Tibial nerve (tissue), 4 donors: ENCODE data around the gene MEIS1. TPM values are rescaled to one million over a fixed set of nuclear protein-coding genes. Genes with fewer than 3 reads are reported as not detected.
A peak's percentile ranks its signal among the peaks of the same experiment; 100 is the strongest.

Experiments
- DNase-seq, 2 donors: peaks; one replicate each; pipeline ENCODE4 v3.0.0-alpha.2; 2019; ENCODE audit warnings: low spot score in 2 of 2
- H3K27ac ChIP-seq, 4 donors: fragments of 200-600 bp; sonication (generic) in 3 of 4; one replicate each; pipeline ENCODE4 v1.5.1; 2017 to 2019; ENCODE audit warnings: mild to moderate bottlenecking in 1 of 4
- H3K27me3 ChIP-seq, 2 donors: fragments of 200-600 bp; sonication (generic) in 1 of 2; one replicate each; pipeline versions ENCODE4 v1.5.1 to v1.6.0; 2017 to 2019
- H3K36me3 ChIP-seq, 3 donors: fragments of 200-600 bp; sonication (generic); one replicate each; pipeline ENCODE4 v1.5.1; 2018 to 2019
- H3K4me1 ChIP-seq, 4 donors: fragments of 200-600 bp; sonication (generic) in 3 of 4; one replicate each; pipeline ENCODE4 v1.5.1; 2017 to 2019
- H3K4me3 ChIP-seq, 4 donors: fragments of 200-600 bp; sonication (generic) in 3 of 4; one replicate each; pipeline ENCODE4 v1.5.1; 2017 to 2019; ENCODE audit warnings: mild to moderate bottlenecking in 1 of 4, moderate library complexity in 1 of 4
- H3K9me3 ChIP-seq, 4 donors: fragments of 200-600 bp; sonication (generic) in 3 of 4; one replicate each; pipeline ENCODE4 v1.5.1; 2017 to 2019
- CTCF ChIP-seq, 5 experiments: fragments of 200-600 bp in 3 of 5; fragments of 450-650 bp in 2 of 5; sonication (generic) in 3 of 5; IDR thresholded peaks; one replicate each; pipeline ENCODE4 v1.5.1; 2016 to 2019; ENCODE audit warnings: antibody characterized with exemption in 5 of 5, mild to moderate bottlenecking in 3 of 5, moderate library complexity in 2 of 5
- EP300 ChIP-seq, 2 donors: sonication (generic); formaldehyde crosslinking; IDR thresholded peaks; one replicate each; pipeline ENCODE4 v1.6.1; 2017; ENCODE audit warnings: antibody characterized with exemption in 2 of 2, mild to moderate bottlenecking in 1 of 2
- POLR2A ChIP-seq, 2 donors: fragments of 450-650 bp; IDR thresholded peaks; one replicate each; pipeline ENCODE4 v1.6.1; 2017; ENCODE audit warnings: antibody characterized with exemption in 2 of 2, mild to moderate bottlenecking in 2 of 2, moderate library complexity in 2 of 2
- WGBS, 2 donors: methylation state at CpG; one replicate each; pipeline ENCODE4 v1.1.5; 2018; 5-methylcytosine and 5-hydroxymethylcytosine counted together
- total RNA-seq, 4 donors: library from RNA; depleted of rRNA; stranded (reverse); fragments of >200 nt; gene quantifications; one replicate each; pipeline ENCODE4 v1.1.0, GENCODE V29; 2016

Gene MEIS1
- total RNA-seq, 4 donors from 2014 or later: 9.0 to 18.4 (median 12.5) TPM

- no peaks in the 10 kb centered on the region for H3K36me3 ChIP-seq
- H3K4me3 ChIP-seq: no peak overlapping the region
- TF ChIP-seq POLR2A (IDR thresholded peaks at IDR 0.05) (no peak), EP300 (IDR thresholded peaks at IDR 0.05) (no peak), CTCF (IDR thresholded peaks at IDR 0.05) (no peak)
- H3K4me1 ChIP-seq: peaks cover 0 to 25% (median 0%) of the 10 kb centered on the region in 4 donors
- peaks cover 0 to 58% of the 10 kb centered on the region in 2 donors for H3K27me3 ChIP-seq
- WGBS, 2 donors: 37 to 41% methylated on average over 9 of the region's 9 CpGs
- no peaks in the 10 kb centered on the region for H3K9me3 ChIP-seq
- H3K27ac ChIP-seq: no peak overlapping the region
- no peak for DNase-seq
Measured at GRCh38 chr2:66427300-66427699, 7.6 kb upstream of the MEIS1 start.

- Histone ChIP-seq H3K9me3 (no peaks in the 10 kb centered on the region), H3K27me3 (peaks cover 0 to 59% of the 10 kb centered on the region in 2 donors), H3K4me3 (no peak overlapping the region), H3K27ac (no peak overlapping the region), H3K4me1 (peaks cover 0 to 28% (median 3%) of the 10 kb centered on the region in 4 donors), H3K36me3 (no peaks in the 10 kb centered on the region)
- peak in 1 of 2 donors; percentile 48 for DNase-seq
- TF ChIP-seq POLR2A (IDR thresholded peaks at IDR 0.05) (no peak), CTCF (IDR thresholded peaks at IDR 0.05) (peak; percentile 61 to 94 (median 77))
- 23 to 24% methylated on average over 5 of the region's 5 CpGs for WGBS, 2 donors
Measured at GRCh38 chr2:66428986-66429612, 5.8 kb upstream of the MEIS1 start.

GRCh38 chr2:66429693-66430504 lies 5.0 kb upstream of the MEIS1 start:
- Histone ChIP-seq H3K36me3 (no peaks in the 10 kb centered on the region), H3K4me3 (no peak overlapping the region), H3K27me3 (peaks cover 0 to 53% of the 10 kb centered on the region in 2 donors), H3K27ac (no peak overlapping the region), H3K9me3 (no peaks in the 10 kb centered on the region), H3K4me1 (peaks cover 0 to 28% (median 3%) of the 10 kb centered on the region in 4 donors)
- TF ChIP-seq EP300 (IDR thresholded peaks at IDR 0.05): no peak
- TF ChIP-seq CTCF (IDR thresholded peaks at IDR 0.05): no peak
- no peak for DNase-seq

GRCh38 chr2:66430505-66431273 lies 4.2 kb upstream of the MEIS1 start:
- no peaks in the 10 kb centered on the region for H3K36me3 ChIP-seq
- TF ChIP-seq POLR2A (IDR thresholded peaks at IDR 0.05): no peak
- no peak overlapping the region for H3K4me3 ChIP-seq
- peaks cover 0 to 23% (median 3%) of the 10 kb centered on the region in 4 donors for H3K4me1 ChIP-seq
- WGBS, 2 donors: 59 to 68% methylated on average over 9 of the region's 9 CpGs
- peaks cover 0 to 45% of the 10 kb centered on the region in 2 donors for H3K27me3 ChIP-seq
- H3K27ac ChIP-seq: no peak overlapping the region
- H3K9me3 ChIP-seq: no peaks in the 10 kb centered on the region
- no peak for DNase-seq

GRCh38 chr2:66431274-66431642 lies 3.7 kb upstream of the MEIS1 start:
- H3K9me3 ChIP-seq: no peaks in the 10 kb centered on the region
- H3K27ac ChIP-seq: no peak overlapping the region

More at GRCh38 chr2:66431274-66431642, 3.7 kb upstream of the MEIS1 start:
- DNase-seq: no peak
- Histone ChIP-seq H3K36me3 (no peaks in the 10 kb centered on the region), H3K4me1 (peaks cover 0 to 21% (median 3%) of the 10 kb centered on the region in 4 donors), H3K27me3 (peaks cover 0 to 40% of the 10 kb centered on the region in 2 donors), H3K4me3 (no peak overlapping the region)
- no peak for TF ChIP-seq CTCF (IDR thresholded peaks at IDR 0.05)
- no peak for TF ChIP-seq POLR2A (IDR thresholded peaks at IDR 0.05)
